Activated T-cell treated with anti-CD3 and anti-CD28 coated beads for 1 hour (primary cell): ENCODE measurements around the gene MYH9.
"Not testable (repeated sequence)": the region's sequence is repeated elsewhere in the genome, so short reads cannot be mapped to it uniquely, and the experiment has no call there.

ENCODE experiments used
- DNase-seq: peaks from one replicate; pipeline ENCODE4 v3.0.0-alpha.2; 2020; ENCODE audit warnings: low read depth

Gene MYH9

GRCh38 chr22:36267058-36267457, 120.7 kb downstream of the MYH9 start:
- no peak for DNase-seq

- not testable (repeated sequence) for DNase-seq
Measured at GRCh38 chr22:36263886-36264664, 123.7 kb downstream of the MYH9 start.

- DNase-seq = not testable (repeated sequence)
Measured at GRCh38 chr22:36263216-36263673, 124.5 kb downstream of the MYH9 start.

- DNase-seq = not testable (repeated sequence)
Measured at GRCh38 chr22:36262307-36262706, 125.5 kb downstream of the MYH9 start.

- DNase-seq = not testable (repeated sequence)
Measured at GRCh38 chr22:36261675-36262074, 126.1 kb downstream of the MYH9 start.

- no peak for DNase-seq
Measured at GRCh38 chr22:36259615-36260300, 128.0 kb downstream of the MYH9 start.

GRCh38 chr22:36258701-36259614, 128.8 kb downstream of the MYH9 start:
- no peak for DNase-seq

- DNase-seq = no peak
Measured at GRCh38 chr22:36257948-36258670, 129.7 kb downstream of the MYH9 start.

- no peak for DNase-seq
Measured at GRCh38 chr22:36257308-36257707, 130.5 kb downstream of the MYH9 start.

GRCh38 chr22:36256478-36256877, 131.3 kb downstream of the MYH9 start:
- DNase-seq = no peak

GRCh38 chr22:36255572-36255971, 132.2 kb downstream of the MYH9 start:
- not testable (repeated sequence) for DNase-seq

GRCh38 chr22:36253523-36254490, 134.0 kb downstream of the MYH9 start:
- DNase-seq = no peak

- DNase-seq = no peak
Measured at GRCh38 chr22:36252754-36253522, 134.8 kb downstream of the MYH9 start, which contains the start of gene APOL1. TSS of gene APOL1 (plus strand) at chr22:36253133. CDS start at chr22:36254956, 1,823 bp downstream.

GRCh38 chr22:36251979-36252608, 135.7 kb downstream of the MYH9 start:
- DNase-seq = not testable (repeated sequence)

- not testable (repeated sequence) for DNase-seq
Measured at GRCh38 chr22:36250292-36250960, 137.3 kb downstream of the MYH9 start.

GRCh38 chr22:36249160-36249559, 138.6 kb downstream of the MYH9 start:
- DNase-seq = no peak

GRCh38 chr22:36247955-36248354, 139.8 kb downstream of the MYH9 start:
- no peak for DNase-seq

GRCh38 chr22:36246718-36247117, 141.0 kb downstream of the MYH9 start:
- no peak for DNase-seq
